Mucosa of descending colon (tissue), 3 donors: ENCODE results near the gene JAGN1. TPM values are rescaled to one million over a fixed set of nuclear protein-coding genes. Genes with fewer than 3 reads are reported as not detected.
"Not testable (repeated sequence)": the region's sequence is repeated elsewhere in the genome, so short reads cannot be mapped to it uniquely, and the experiment has no call there.

ENCODE experiments used
- ATAC-seq: fragments of 200-7000 bp; cut with Tn5 transposase; one replicate; pipeline ENCODE4 v1.9.1; 2020; ENCODE audit warnings: mild to moderate bottlenecking, moderate library complexity
- DNase-seq, 3 donors: peaks; one replicate each; pipeline ENCODE4 v3.0.0-alpha.2; 2020
- H3K36me3 ChIP-seq: fragments of 200-600 bp; one replicate; pipeline ENCODE4 v1.8.0; 2021; ENCODE audit warnings: low read depth, mild to moderate bottlenecking
- H3K4me1 ChIP-seq: fragments of 200-600 bp; one replicate; pipeline ENCODE4 v1.8.0; 2021; ENCODE audit warnings: low read depth, mild to moderate bottlenecking
- H3K4me3 ChIP-seq: fragments of 200-600 bp; one replicate; pipeline ENCODE4 v1.8.0; 2021; ENCODE audit warnings: mild to moderate bottlenecking
- H3K9me3 ChIP-seq: fragments of 200-600 bp; one replicate; pipeline ENCODE4 v1.8.0; 2021; ENCODE audit warnings: mild to moderate bottlenecking
- CTCF ChIP-seq: fragments of 200-600 bp; IDR thresholded peaks from one replicate; pipeline ENCODE4 v1.8.0; 2022; ENCODE audit warnings: antibody characterized with exemption, mild to moderate bottlenecking
- intact Hi-C, 2 donors: fragments of 100-400 bp; cut with DNase I in 1 of 2; cut with micrococcal nuclease in 1 of 2; formaldehyde crosslinking; loops; one replicate each; pipeline versions ENCODE4 v1.11.0 to v1.11.1; 2022; cut with DNase I, micrococcal nuclease
- total RNA-seq, 3 donors: library from RNA; stranded (reverse); fragmentation: NEBNext Ultra II Directional in 2 of 3; extraction: Animal tissue kit (Norgen Biotek cat#: 25700) in 2 of 3; gene quantifications; one replicate each; pipeline versions ENCODE4 v1.2.1 to v1.2.4, GENCODE V29; 2021 to 2023
- donor health status: DM: no; HTN: no; CAD: no; lungs with moderate emphysema.
- donor health status: DM: no; HTN: no; CAD: no.
- donor health status: DM: no; HTN: yes; CAD: no.

The JAGN1 gene
- total RNA-seq, 3 donors from 2014 or later, result 29.6 to 41.5 (median 36.6) TPM

- Histone ChIP-seq H3K9me3 (no peaks in the 10 kb centered on the region), H3K4me1 (peaks cover 12% of the 10 kb centered on the region), H3K36me3 (no peaks in the 10 kb centered on the region), H3K4me3 (no peak overlapping the region)
- TF ChIP-seq CTCF, result no peak
- DNase-seq (no peak), ATAC-seq (no peak)
- intact Hi-C loops, result no loop called here
These were observed 23.8 kb upstream of the JAGN1 start for GRCh38 chr3:9866639-9867038.

GRCh38 chr3:9867106-9867505 is 23.3 kb upstream of the JAGN1 start:
- H3K4me3 ChIP-seq, result no peak overlapping the region
- ATAC-seq (no peak), DNase-seq (no peak)
- TF ChIP-seq CTCF, result no peak
- peaks cover 12% of the 10 kb centered on the region for H3K4me1 ChIP-seq
- intact Hi-C loops, result no loop called here
- H3K9me3 ChIP-seq, result no peaks in the 10 kb centered on the region
- H3K36me3 ChIP-seq, result no peaks in the 10 kb centered on the region

- no peak for DNase-seq
- H3K4me1 ChIP-seq, result no peaks in the 10 kb centered on the region
- H3K9me3 ChIP-seq, result no peaks in the 10 kb centered on the region
- intact Hi-C loops, result no loop called here
- ATAC-seq, result no peak
- H3K4me3 ChIP-seq, result no peak overlapping the region
- no peaks in the 10 kb centered on the region for H3K36me3 ChIP-seq
- TF ChIP-seq CTCF, result no peak
These were observed 20.5 kb upstream of the JAGN1 start for GRCh38 chr3:9869955-9870354.

- TF ChIP-seq CTCF, result no peak
- no peak overlapping the region for H3K4me3 ChIP-seq
- H3K4me1 ChIP-seq, result no peaks in the 10 kb centered on the region
- intact Hi-C loops, result no loop called here
- no peak for ATAC-seq
- no peaks in the 10 kb centered on the region for H3K9me3 ChIP-seq
- DNase-seq, result no peak
- H3K36me3 ChIP-seq, result no peaks in the 10 kb centered on the region
These were observed 19.4 kb upstream of the JAGN1 start for GRCh38 chr3:9870978-9871377.

- ATAC-seq, intact Hi-C loops, DNase-seq, H3K36me3 ChIP-seq, H3K9me3 ChIP-seq, H3K4me3 ChIP-seq, H3K4me1 ChIP-seq: not testable (repeated sequence)
These were observed 18.3 kb upstream of the JAGN1 start for GRCh38 chr3:9872067-9872466.

GRCh38 chr3:9875448-9875847 is 15.0 kb upstream of the JAGN1 start:
- DNase-seq, result no peak
- H3K4me3 ChIP-seq, result no peak overlapping the region
- TF ChIP-seq CTCF, result no peak
- no peaks in the 10 kb centered on the region for H3K4me1 ChIP-seq
- H3K9me3 ChIP-seq, result no peaks in the 10 kb centered on the region
- intact Hi-C loops, result no loop called here
- no peaks in the 10 kb centered on the region for H3K36me3 ChIP-seq
- no peak for ATAC-seq

GRCh38 chr3:9876255-9876654 is 14.2 kb upstream of the JAGN1 start:
- intact Hi-C loops, H3K4me1 ChIP-seq, H3K4me3 ChIP-seq, H3K9me3 ChIP-seq, H3K36me3 ChIP-seq, ATAC-seq, DNase-seq: not testable (repeated sequence)
